CD14-positive monocyte (primary cell): ENCODE measurements around the gene GNL2. TPM values are rescaled to one million over a fixed set of nuclear protein-coding genes. Genes with fewer than 3 reads are reported as not detected.
"Not testable (repeated sequence)": the region's sequence is repeated elsewhere in the genome, so short reads cannot be mapped to it uniquely, and the experiment has no call there.

Experiments
- DNase-seq, 3 donors: peaks; one replicate each; pipeline ENCODE4 v3.0.0-alpha.2; 2011 to 2022
- H2AFZ ChIP-seq: 2 replicates; pipeline ENCODE4 v1.6.0; 2012; ENCODE audit warnings: mild to moderate bottlenecking, low read depth, low read length, inconsistent platforms; ENCODE audit not compliant: insufficient read depth, poor library complexity, severe bottlenecking
- H3K27ac ChIP-seq, 2 donors: 1 replicate in 1 of 2; 2 replicates in 1 of 2; pipeline ENCODE4 v1.5.1; 2012 to 2013; ENCODE audit warnings: low read length in 2 of 2, control low read depth in 1 of 2, inconsistent platforms in 1 of 2, low read depth in 1 of 2, mild to moderate bottlenecking in 1 of 2
- H3K27me3 ChIP-seq, 2 donors: one replicate each; pipeline versions ENCODE4 v1.6.0 to v1.6.1; 2011 to 2013; ENCODE audit warnings: low read length in 2 of 2; ENCODE audit not compliant: control insufficient read depth in 2 of 2, insufficient read depth in 2 of 2
- H3K36me3 ChIP-seq, 2 donors: replicated peaks in 1 of 2; 1 replicate in 1 of 2; 2 replicates in 1 of 2; pipeline versions ENCODE4 v1.5.1 to v1.6.1; 2012 to 2013; ENCODE audit warnings: low read length in 2 of 2, control low read depth in 1 of 2, inconsistent platforms in 1 of 2, mild to moderate bottlenecking in 1 of 2; ENCODE audit not compliant: insufficient read depth in 2 of 2, control insufficient read depth in 1 of 2
- H3K4me1 ChIP-seq, 2 donors: 1 replicate in 1 of 2; 2 replicates in 1 of 2; pipeline versions ENCODE4 v1.5.1 to v1.6.1; 2012 to 2013; ENCODE audit warnings: low read length in 2 of 2, control low read depth in 1 of 2, inconsistent platforms in 1 of 2, mild to moderate bottlenecking in 1 of 2, moderate library complexity in 1 of 2; ENCODE audit not compliant: insufficient read depth in 2 of 2, control insufficient read depth in 1 of 2
- H3K4me2 ChIP-seq: replicated peaks from 2 replicates; pipeline ENCODE3; 2012; ENCODE audit warnings: low read length, moderate library complexity, mild to moderate bottlenecking; ENCODE audit not compliant: poor library complexity, severe bottlenecking; ENCODE audit errors: extremely low read depth
- H3K4me3 ChIP-seq, 3 experiments: fragments of 200-600 bp in 1 of 3; sonication (generic) in 1 of 3; replicated peaks in 1 of 3; 1 replicate in 2 of 3; 2 replicates in 1 of 3; pipeline ENCODE4 v1.5.1; 2011 to 2013; ENCODE audit warnings: low read length in 3 of 3, mild to moderate bottlenecking in 3 of 3, control low read depth in 2 of 3, low read depth in 2 of 3, inconsistent platforms in 1 of 3, moderate library complexity in 1 of 3
- H3K79me2 ChIP-seq: 2 replicates; pipeline ENCODE4 v1.6.0; 2012; ENCODE audit warnings: mild to moderate bottlenecking, control low read depth, inconsistent platforms, low read length, moderate library complexity; ENCODE audit not compliant: insufficient read depth
- H3K9ac ChIP-seq: 2 replicates; pipeline ENCODE4 v1.6.0; 2017; ENCODE audit warnings: low read length, mild to moderate bottlenecking; ENCODE audit not compliant: insufficient read depth, poor library complexity, severe bottlenecking
- H3K9me3 ChIP-seq, 2 donors: replicated peaks in 1 of 2; 1 replicate in 1 of 2; 2 replicates in 1 of 2; pipeline versions ENCODE4 v1.5.1 to v1.6.1; 2012 to 2013; ENCODE audit warnings: low read length in 2 of 2, control low read depth in 1 of 2; ENCODE audit not compliant: control insufficient read depth in 1 of 2, insufficient read depth in 1 of 2
- H4K20me1 ChIP-seq: 2 replicates; pipeline ENCODE4 v1.6.0; 2012; ENCODE audit warnings: mild to moderate bottlenecking, low read length, control low read depth, moderate library complexity; ENCODE audit not compliant: insufficient read depth
- H3K27ac Mint-ChIP-seq, 7 donors: one replicate each; pipeline ENCODE4 v1.8.0; 2020; ENCODE audit warnings: mild to moderate bottlenecking in 7 of 7, mixed read lengths in 7 of 7, moderate library complexity in 6 of 7, inconsistent platforms in 2 of 7
- H3K27me3 Mint-ChIP-seq, 3 donors: one replicate each; pipeline ENCODE4 v1.8.0; 2021 to 2022; ENCODE audit warnings: low read depth in 3 of 3, mild to moderate bottlenecking in 3 of 3, mixed read lengths in 3 of 3, moderate library complexity in 3 of 3, inconsistent platforms in 1 of 3
- H3K36me3 Mint-ChIP-seq, 2 donors: one replicate each; pipeline ENCODE4 v1.8.0; 2020; ENCODE audit warnings: mixed read lengths in 2 of 2, inconsistent platforms in 1 of 2, mild to moderate bottlenecking in 1 of 2
- H3K4me1 Mint-ChIP-seq: one replicate; pipeline ENCODE4 v1.8.0; 2020; ENCODE audit warnings: mild to moderate bottlenecking, mixed read lengths
- H3K4me3 Mint-ChIP-seq, 2 donors: one replicate each; pipeline ENCODE4 v1.8.0; 2020; ENCODE audit warnings: mild to moderate bottlenecking in 2 of 2, mixed read lengths in 2 of 2, moderate library complexity in 1 of 2
- H3K9me3 Mint-ChIP-seq, 7 donors: one replicate each; pipeline ENCODE4 v1.8.0; 2020 to 2022; ENCODE audit warnings: mixed read lengths in 7 of 7, mild to moderate bottlenecking in 6 of 7, moderate library complexity in 6 of 7, inconsistent platforms in 2 of 7
- CTCF ChIP-seq: fragments of 200-600 bp; IDR thresholded peaks from one replicate; pipeline ENCODE4 v1.8.0; 2022; ENCODE audit warnings: antibody characterized with exemption, mild to moderate bottlenecking
- WGBS: methylation state at CpG from one replicate; pipeline ENCODE4 v1.1.5; 2013; ENCODE audit warnings: missing lambda C conversion rate; ENCODE audit not compliant: insufficient coverage; 5-methylcytosine and 5-hydroxymethylcytosine counted together
- intact Hi-C, 2 donors: fragments of 100-400 bp; cut with micrococcal nuclease; formaldehyde crosslinking; loops; one replicate each; pipeline versions ENCODE4 v1.15.0 to v1.15.1; 2023
- polyA plus RNA-seq, 3 donors: library from polyadenylated mRNA; depleted of rRNA in 1 of 3; unstranded in 2 of 3; stranded (reverse) in 1 of 3; fragments of 300-500 nt in 2 of 3; fragments of >200 nt in 1 of 3; fragmentation: Illumina TruSeq in 2 of 3; gene quantifications; 1 replicate in 2 of 3; 2 replicates in 1 of 3; pipeline ENCODE4 v1.2.3, GENCODE V29; 2012 to 2021

Gene GNL2
- polyA plus RNA-seq, 3 donors, result 22.2 to 37.2 (median 35.4) TPM

GRCh38 chr1:37588939-37589338 is 6.8 kb downstream of the GNL2 start:
- H3K27me3 Mint-ChIP-seq, result no peaks in the 10 kb centered on the region
- peaks cover 3% of the 10 kb centered on the region for H3K4me1 Mint-ChIP-seq
- no peak for DNase-seq
- H3K79me2 ChIP-seq, result peaks cover 22% of the 10 kb centered on the region
- H4K20me1 ChIP-seq, result peaks cover 37% of the 10 kb centered on the region
- no peak overlapping the region for H3K4me3 ChIP-seq
- whole genome bisulfite sequencing, result no CpG with 5 or more reads among the region's 2 CpGs
- H3K4me3 Mint-ChIP-seq, result no peak overlapping the region
- H3K36me3 ChIP-seq, result peaks cover 87 to 98% of the 10 kb centered on the region in 2 donors
- H3K4me2 ChIP-seq, result no peak overlapping the region
- no peak overlapping the region for H3K27ac Mint-ChIP-seq
- TF ChIP-seq CTCF, result no peak
- H3K9me3 Mint-ChIP-seq, result no peaks in the 10 kb centered on the region
- no peak overlapping the region for H3K27ac ChIP-seq
- H3K36me3 Mint-ChIP-seq, result peaks cover 74 to 79% of the 10 kb centered on the region in 2 donors
- peaks cover under 1 to 1% of the 10 kb centered on the region in 2 donors for H3K4me1 ChIP-seq
- intact Hi-C loops, result no loop called here
- no peaks in the 10 kb centered on the region for H3K9me3 ChIP-seq
- no peaks in the 10 kb centered on the region for H3K27me3 ChIP-seq
- H2AFZ ChIP-seq, result no peak overlapping the region
- no peak overlapping the region for H3K9ac ChIP-seq

GRCh38 chr1:37584544-37584943 is 11.2 kb downstream of the GNL2 start:
- intact Hi-C loops, H4K20me1 ChIP-seq, H3K27ac Mint-ChIP-seq, H3K4me1 ChIP-seq, H2AFZ ChIP-seq, DNase-seq, H3K9me3 ChIP-seq, H3K9ac ChIP-seq, H3K27me3 ChIP-seq, H3K79me2 ChIP-seq, H3K4me2 ChIP-seq, H3K27ac ChIP-seq, H3K4me3 ChIP-seq, H3K27me3 Mint-ChIP-seq, H3K4me1 Mint-ChIP-seq, H3K4me3 Mint-ChIP-seq, H3K9me3 Mint-ChIP-seq: not testable (repeated sequence)
- WGBS, result no CpG with 5 or more reads among the region's 4 CpGs
- peaks cover 79 to 83% of the 10 kb centered on the region in 2 donors for H3K36me3 Mint-ChIP-seq
- peaks cover 90 to 98% of the 10 kb centered on the region in 2 donors for H3K36me3 ChIP-seq
